GM23248 (cell line): Measurements from ENCODE around the gene METAP1.

ENCODE experiments used
- EZH2 ChIP-seq: fragments of 200-600 bp; sonication (generic); IDR thresholded peaks from 2 replicates; pipeline ENCODE4 v1.6.1; 2018; ENCODE audit warnings: antibody characterized with exemption, mild to moderate bottlenecking; ENCODE audit not compliant: insufficient read depth, poor library complexity, severe bottlenecking
- EZH2phosphoT487 ChIP-seq: fragments of 200-600 bp; sonication (generic); IDR thresholded peaks from 2 replicates; pipeline ENCODE4 v1.6.1; 2018; ENCODE audit warnings: antibody characterized with exemption, moderate library complexity, mild to moderate bottlenecking, low read depth; ENCODE audit not compliant: insufficient read depth

DNA sequence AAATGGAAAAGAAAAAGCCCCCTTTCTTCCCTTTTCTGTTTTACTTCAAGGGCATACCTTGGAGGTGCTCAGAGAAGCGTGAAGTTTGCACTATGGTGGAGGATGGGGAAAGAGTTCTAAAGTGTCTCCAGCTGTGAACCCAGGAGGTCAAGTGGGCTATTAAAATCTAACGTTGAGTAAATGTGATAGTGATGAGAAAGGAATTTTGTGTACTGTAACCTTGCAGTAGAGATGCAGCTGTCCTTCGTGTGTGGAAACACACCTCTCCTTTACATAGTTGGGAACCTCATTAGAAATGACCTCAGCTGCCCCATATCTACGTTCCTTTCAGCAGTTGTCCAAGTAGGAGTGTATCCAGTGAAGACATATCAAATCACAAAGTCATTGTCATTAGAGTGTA is 66.6 kb downstream of the METAP1 start:
- TF ChIP-seq EZH2: no peak
- no peak for TF ChIP-seq EZH2phosphoT487
